HG02571 (cell line): ENCODE data around the gene TSPAN14.
A peak's percentile ranks its signal among the peaks of the same experiment; 100 is the strongest.

Experiments used
- ATAC-seq: cut with Tn5 transposase; IDR thresholded peaks from one replicate; pipeline ENCODE4 v1.9.1; 2021; ENCODE audit warnings: mild to moderate bottlenecking, moderate library complexity; ENCODE audit not compliant: unreplicated experiment

The TSPAN14 gene

GRCh38 chr10:80486785-80487420, 32.8 kb downstream of the TSPAN14 start:
- no peak for ATAC-seq

DNA sequence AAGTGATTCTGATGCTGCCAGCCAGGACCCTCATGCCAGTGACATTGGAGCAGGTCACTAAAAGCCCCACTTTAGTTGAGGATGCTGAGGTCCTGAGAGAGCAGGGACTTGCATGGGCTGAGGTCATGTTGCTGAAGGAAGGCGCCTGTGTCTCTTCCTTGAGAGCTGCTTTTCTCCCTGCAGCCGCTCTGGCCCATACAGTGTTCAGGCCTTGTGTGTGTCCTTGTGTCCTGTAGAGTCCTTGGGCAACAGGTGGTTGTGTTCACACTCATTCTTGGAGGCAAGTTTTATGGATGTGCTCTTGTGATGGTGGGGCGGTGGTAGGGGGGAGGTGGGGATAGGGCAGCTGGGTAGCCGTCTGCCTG, 33.3 kb downstream of the TSPAN14 start:
- no peak for ATAC-seq

GRCh38 chr10:80487791-80488538, 33.9 kb downstream of the TSPAN14 start:
- no peak for ATAC-seq

GRCh38 chr10:80488539-80489066, 34.5 kb downstream of the TSPAN14 start:
- no peak for ATAC-seq

GRCh38 chr10:80489371-80490112, 35.4 kb downstream of the TSPAN14 start:
- no peak for ATAC-seq

DNA sequence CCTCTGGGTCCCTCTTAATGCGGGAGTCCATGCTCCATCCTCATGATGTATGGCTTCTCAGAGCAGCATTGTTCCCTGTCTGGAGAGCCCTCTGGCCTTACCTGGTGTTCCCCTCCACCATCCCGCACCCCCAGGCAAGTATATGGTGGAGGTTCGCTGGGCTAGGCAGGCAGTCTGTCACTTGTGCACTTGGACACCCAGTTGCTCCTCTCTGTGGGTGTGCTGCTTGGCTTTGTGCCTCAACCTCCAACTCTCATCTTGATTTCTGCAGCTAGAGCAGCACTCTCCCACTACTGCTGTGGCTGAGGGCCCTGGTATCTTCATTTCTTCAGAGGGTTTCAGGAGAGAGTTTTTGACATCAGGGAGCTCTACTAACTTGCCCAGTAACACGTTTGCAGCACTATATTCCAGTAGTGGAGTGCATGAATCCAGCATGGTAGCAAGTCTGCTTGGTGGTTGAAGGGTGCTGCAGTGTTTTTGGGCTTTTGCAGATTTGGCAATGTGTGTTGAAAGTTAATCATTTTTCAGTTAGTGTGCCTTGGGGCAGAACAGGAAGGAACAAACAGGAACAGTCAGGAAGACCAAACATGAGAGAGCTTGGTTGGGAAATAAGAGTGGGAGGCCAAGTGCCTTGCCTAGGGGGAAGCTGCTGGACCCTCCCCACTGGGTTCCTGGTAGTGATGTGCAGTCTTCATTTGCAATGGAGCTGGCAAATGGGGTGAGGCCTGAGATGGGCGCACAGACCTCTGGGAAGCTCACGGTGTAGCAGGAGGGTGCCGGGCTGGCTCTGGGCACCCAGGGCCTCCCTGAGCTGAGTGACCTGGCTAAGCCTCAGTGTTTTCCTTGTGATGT, 37.4 kb downstream of the TSPAN14 start:
- ATAC-seq: no peak

GRCh38 chr10:80492848-80493521, 38.9 kb downstream of the TSPAN14 start:
- no peak for ATAC-seq

GRCh38 chr10:80493522-80494051, 39.5 kb downstream of the TSPAN14 start:
- no peak for ATAC-seq

DNA sequence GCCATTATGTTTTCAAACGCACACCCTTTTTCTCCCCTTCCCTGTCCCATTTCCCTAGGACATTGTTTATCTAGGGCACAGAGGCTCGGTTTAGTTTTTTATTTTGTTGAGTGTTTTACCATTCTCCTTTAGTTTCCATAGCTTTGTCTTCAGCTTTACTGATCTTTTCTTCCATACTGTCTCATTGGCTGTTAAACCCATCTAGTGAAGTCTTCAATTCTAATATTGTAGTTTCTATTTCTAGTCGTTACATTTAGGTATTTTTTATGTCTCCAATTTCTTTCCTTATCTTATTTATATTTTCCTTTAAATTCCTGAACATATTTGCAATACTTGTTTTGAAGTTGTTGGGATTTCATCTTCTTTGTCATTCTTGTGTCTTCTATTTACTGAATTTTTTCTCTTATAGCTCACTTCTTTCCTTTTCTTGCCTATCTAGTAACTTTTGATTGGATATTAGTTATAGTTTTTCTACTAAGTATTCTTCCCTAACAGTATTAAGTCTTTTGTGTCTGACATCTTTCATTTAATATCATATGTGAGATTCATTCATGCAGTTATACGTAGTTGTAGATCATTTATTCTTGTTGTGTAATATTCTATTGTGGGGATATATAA, 42.6 kb downstream of the TSPAN14 start:
- no peak for ATAC-seq

- no peak for ATAC-seq
Observed at GRCh38 chr10:80497187-80498077, 43.3 kb downstream of the TSPAN14 start.

DNA sequence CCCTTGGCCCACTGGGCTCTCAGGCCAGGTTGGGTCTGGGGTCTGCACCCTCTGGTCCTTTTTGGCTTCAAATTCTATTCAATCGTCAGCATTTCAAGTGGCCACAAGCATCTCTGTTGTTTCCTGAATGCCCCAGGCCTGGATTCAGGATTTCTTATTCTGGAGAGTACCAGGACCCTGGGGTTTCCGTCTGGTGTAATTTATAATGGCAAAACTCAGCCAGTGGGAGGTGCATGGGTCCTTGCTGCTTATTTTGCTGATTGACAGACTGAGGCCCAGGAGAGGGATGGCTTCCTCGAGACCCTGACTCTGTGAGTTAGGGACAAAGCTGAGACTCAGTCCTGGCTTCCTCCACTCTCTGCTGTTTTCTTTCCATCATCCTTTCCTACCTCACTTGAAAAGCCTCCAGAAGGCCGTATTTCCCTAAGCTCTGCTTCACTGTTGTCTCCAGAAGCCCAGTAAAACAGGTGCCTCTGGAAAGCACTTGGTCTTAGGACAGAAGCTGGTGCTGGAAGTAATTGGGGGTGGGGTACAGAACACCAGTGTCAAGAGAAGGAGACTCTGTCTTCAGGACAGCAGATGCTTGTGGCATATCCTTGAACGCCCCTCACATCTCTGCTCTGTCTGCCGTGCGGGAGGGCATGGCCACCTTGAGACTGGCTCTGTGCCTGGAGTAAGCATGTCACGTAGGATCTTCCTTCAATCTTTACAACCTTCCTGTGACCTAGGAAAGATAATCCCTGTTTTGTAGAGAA, 44.1 kb downstream of the TSPAN14 start:
- no peak for ATAC-seq

DNA sequence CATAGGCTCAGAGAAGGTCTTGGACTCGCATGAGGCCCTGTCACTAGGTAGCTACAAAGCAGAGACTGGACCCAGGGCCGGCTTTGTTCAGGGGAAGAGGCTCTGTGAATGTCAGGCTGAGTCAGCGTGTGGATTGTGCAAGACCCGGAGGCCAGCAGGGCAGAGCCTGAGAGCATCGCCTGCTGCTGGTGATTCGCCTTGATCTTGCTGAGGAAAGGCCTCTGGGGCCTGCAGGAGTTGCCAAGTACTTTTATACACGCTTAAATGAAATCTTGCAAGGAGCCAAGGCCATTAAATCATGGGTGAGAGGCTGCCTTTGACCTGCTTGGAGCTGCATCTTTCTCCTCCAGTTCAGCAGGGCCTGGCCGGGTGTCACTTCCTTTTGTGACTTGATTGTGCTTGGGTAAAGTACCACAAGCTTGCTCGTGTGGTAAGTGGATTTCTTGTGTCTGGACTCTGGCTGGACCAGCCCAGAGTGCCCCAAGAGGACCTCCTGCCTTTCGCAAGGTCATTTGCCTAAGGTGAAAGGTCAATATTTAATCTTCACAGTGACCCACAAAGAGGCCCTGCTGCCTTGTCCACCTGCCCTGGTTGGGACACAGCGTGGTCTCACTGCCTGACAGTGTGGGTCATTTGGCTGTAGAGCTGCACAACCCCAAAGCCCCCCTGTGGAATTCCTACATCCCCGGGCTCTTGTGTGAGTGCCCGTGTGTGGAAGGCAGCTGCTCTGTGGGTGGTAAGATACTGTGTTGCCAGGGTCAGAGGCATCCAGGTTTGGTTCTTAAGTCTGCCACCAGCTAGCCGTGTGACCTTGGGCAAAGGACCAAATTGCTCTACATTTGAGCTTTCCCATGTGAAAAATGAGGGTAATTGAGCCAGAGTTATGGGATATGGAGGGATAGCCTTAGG, 45.0 kb downstream of the TSPAN14 start:
- ATAC-seq: no peak

DNA sequence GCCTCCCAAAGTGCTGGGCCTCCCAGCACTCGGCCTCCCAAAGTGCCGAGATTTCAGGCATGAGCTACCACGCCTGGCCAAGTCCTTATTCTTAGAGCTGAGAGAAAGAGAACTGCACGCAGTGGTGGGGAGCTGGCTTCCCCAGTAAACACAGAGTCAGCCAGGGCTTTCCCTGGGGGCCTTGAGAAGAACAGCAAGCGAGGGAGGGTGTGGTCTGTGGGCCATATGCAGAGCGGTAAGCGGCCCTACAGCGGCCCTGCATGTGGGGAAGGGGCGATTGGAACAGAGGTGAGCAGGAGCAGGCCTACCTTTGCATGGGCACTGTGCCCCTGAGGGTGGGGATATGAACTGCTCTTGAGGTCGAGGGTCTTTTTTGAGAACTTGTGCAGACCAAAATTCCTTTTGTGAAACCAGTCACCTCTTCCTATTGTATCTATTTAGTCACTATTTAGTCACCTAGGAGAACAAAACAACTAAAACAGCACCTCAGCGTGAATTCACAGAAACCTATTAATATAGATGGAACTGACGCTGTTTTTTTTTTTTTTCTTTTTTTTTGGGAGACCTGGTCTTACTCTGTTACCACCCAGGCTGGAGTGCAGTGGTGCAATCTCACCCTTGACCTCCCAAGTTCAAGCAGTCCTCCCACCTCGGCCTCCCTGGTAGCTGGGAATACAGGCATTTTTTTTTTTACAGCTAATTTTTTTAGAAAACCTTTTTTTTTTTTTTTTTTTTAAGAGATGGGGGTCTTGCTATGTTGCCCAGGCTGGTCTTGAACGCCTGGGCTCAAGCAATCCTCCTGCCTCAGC, 46.7 kb downstream of the TSPAN14 start:
- ATAC-seq: peak; percentile 52

DNA sequence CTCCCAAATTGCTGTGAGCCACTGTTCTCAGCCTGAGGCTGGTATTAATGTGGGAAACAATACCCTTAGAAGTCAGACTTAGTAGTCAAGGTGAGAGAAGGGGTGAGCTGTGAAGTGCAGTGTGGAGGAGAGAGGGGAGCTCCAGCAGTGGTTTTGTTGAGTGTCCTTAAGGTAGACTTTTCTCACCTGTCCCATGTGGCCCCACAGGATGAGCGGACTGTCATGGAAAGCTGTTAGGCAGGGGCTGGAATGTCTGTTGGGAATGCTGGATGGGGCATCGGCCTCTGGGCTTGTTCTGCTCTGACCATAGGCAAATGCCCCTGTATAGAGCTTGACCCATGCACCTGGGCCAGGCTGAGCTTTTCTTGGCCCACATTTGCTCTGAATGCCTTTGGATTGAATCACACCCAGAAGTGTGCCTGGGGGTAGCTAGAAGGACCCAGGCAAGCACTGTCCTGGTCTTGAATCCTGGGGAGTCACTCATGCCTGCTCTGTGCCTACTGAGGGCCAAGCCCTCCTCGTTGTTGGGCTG, 47.3 kb downstream of the TSPAN14 start:
- ATAC-seq: no peak

DNA sequence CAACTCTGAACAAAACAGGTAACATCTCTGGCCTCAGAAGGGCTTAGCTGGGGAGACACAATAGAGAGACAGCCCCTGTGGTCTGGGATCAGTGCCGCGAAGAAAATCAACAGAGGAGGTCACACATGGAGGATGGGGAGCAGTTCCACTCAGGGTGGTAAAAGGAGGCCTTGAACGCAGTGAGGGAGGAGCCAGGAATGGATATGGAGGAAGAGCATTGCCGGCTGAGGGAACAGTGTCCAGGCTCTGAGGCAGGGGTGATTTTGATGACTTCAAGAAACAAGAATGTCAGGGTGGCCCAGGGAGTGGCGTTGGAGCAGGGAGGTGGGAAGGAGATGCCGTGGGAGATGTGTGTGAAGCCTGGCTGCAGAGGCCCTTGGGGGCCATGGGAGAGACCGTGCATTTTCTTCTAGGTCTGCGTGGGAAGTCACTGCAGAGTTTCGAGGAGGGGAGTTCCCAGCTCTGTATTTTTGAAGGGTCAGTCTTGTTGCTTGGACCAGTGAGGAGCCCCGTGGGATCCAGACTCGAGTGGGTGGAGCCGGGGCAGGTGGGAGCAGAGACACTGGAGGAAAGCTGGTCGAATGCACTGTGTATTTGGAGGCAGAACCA, 47.9 kb downstream of the TSPAN14 start:
- no peak for ATAC-seq
